ENCODE data around the gene ZBTB8OS. TPM values are rescaled to one million over a fixed set of nuclear protein-coding genes. Genes with fewer than 3 reads are reported as not detected.
"Not testable (repeated sequence)": the region's sequence is repeated elsewhere in the genome, so short reads cannot be mapped to it uniquely, and the experiment has no call there.

The ZBTB8OS gene
- total RNA-seq, 5 donors from 2014 or later (not counting 1 experiment from before 2014, with no cell fraction given) = 34.6 to 53.3 (median 42.7) TPM

DNA sequence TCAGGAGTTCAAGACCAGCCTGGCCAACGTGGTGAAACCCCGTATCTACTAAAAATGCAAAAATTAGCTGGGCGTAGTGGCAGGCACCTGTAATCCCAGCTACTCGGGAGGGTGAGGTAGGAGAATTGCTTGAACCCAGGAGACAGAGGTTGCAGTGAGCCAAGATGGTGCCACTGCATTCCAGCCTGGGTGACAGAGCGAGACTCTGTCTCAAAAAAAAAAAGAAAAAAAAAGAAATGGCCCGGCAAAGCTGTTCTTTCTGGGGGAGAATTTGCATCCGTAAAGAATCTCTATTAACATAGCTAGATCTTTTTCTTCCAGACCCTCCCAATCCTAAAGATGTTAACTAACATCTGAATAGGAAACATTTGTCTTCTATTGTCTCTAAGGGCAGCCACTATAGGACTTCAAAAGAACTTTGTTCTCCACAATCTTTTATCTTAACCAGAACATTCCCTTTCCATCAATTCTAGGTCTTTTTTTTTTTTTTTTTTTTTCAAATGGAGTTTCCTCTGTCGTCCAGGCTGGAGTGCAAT is 8.0 kb downstream of the ZBTB8OS start:
- 97% methylated on average over 5 of the region's 8 CpGs for WGBS (ENCODE audit: insufficient coverage)
- not testable (repeated sequence) for H3K27ac ChIP-seq (ENCODE audit: low read length); H3K27me3 ChIP-seq (replicated peaks in 1 of 2; ENCODE audit: control insufficient read depth in 2 of 2, extremely low read depth in 1 of 2, insufficient read depth in 2 of 2, low read length in 1 of 2); H3K4me3 ChIP-seq (ENCODE audit: control insufficient read depth in 1 of 2, extremely low read depth in 1 of 2, low read length in 1 of 2); ATAC-seq (replicated peaks in 1 of 4); H3K4me1 ChIP-seq (ENCODE audit: control insufficient read depth in 1 of 2, extremely low read depth in 1 of 2, insufficient read depth in 2 of 2, low read length in 2 of 2); H3K27ac Mint-ChIP-seq; H3K4me3 Mint-ChIP-seq; H3K36me3 Mint-ChIP-seq; H3K9me3 ChIP-seq; DNase-seq; H3K9me3 Mint-ChIP-seq; H3K27me3 Mint-ChIP-seq
- peaks cover 0 to 12% of the 10 kb centered on the region in 2 donors for H3K36me3 ChIP-seq (ENCODE audit: control insufficient read depth in 2 of 2, extremely low read depth in 1 of 2, insufficient read depth in 1 of 2, low read length in 1 of 2)
- peaks cover 3 to 18% (median 15%) of the 10 kb centered on the region in 3 donors for H3K4me1 Mint-ChIP-seq
- ChIA-PET POLR2A (interaction anchor here in 1 of 2 donors (0.6 kb wide), 1 partner anchor 622 kb away, joined by 3 read pairs; no protein-coding TSS in a partner anchor), CTCF (interaction anchor here in 1 of 2 donors (0.7 kb wide), 1 partner anchor 240 kb away, joined by 3 read pairs; no protein-coding TSS in a partner anchor)

DNA sequence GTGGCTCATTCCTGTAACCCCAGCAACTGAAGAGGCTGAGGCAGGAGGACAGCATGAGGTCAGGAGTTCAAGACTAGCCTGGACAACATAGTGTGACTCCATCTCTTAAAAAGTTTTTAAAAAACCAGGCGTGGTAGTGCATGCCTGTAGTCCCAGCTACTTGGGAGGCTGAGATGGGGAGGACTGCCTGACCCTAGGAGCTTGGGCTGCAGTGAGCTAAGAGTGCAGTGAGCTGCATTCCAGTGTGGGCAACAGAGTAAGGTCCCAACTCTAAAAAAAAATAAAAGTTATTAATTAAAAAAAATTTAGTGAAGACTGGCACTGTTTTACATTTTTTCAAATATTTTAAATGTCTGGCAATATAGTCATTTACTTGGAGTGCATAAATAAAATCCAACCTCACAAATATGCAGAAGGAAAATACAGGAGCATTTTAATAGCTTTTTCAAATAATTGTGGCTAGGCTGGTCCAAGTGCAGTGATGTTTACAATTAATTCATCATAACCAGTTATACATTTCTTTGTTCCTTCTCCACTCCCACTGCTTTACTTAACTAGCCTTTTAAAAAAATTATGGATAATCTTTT is 10.8 kb downstream of the ZBTB8OS start:
- Mint-ChIP-seq H3K4me3 (no peak overlapping the region), H3K9me3 (no peaks in the 10 kb centered on the region), H3K4me1 (peaks cover 11 to 23% (median 14%) of the 10 kb centered on the region in 3 donors), H3K36me3 (peaks cover 9% of the 10 kb centered on the region), H3K27me3 (no peaks in the 10 kb centered on the region), H3K27ac (no peak overlapping the region)
- Histone ChIP-seq H3K27ac (ENCODE audit: low read length) (no peak overlapping the region), H3K4me1 (ENCODE audit: control insufficient read depth in 1 of 2, extremely low read depth in 1 of 2, insufficient read depth in 2 of 2, low read length in 2 of 2) (no peaks in the 10 kb centered on the region), H3K4me3 (ENCODE audit: control insufficient read depth in 1 of 2, extremely low read depth in 1 of 2, low read length in 1 of 2) (no peak overlapping the region), H3K9me3 (no peaks in the 10 kb centered on the region), H3K36me3 (ENCODE audit: control insufficient read depth in 2 of 2, extremely low read depth in 1 of 2, insufficient read depth in 1 of 2, low read length in 1 of 2) (peaks cover 0 to 6% of the 10 kb centered on the region in 2 donors), H3K27me3 (replicated peaks in 1 of 2; ENCODE audit: control insufficient read depth in 2 of 2, extremely low read depth in 1 of 2, insufficient read depth in 2 of 2, low read length in 1 of 2) (no peaks in the 10 kb centered on the region)
- CTCF ChIA-PET = no interaction called here
- ATAC-seq (replicated peaks in 1 of 4) (no peak), DNase-seq (no peak)
- 80% methylated on average over 1 of the region's 1 CpG for WGBS (ENCODE audit: insufficient coverage)
- POLR2A ChIA-PET = interaction anchor here in 1 of 2 donors (0.5 kb wide), 1 partner anchor 1921 kb away, joined by 4 read pairs; no protein-coding TSS in a partner anchor

DNA sequence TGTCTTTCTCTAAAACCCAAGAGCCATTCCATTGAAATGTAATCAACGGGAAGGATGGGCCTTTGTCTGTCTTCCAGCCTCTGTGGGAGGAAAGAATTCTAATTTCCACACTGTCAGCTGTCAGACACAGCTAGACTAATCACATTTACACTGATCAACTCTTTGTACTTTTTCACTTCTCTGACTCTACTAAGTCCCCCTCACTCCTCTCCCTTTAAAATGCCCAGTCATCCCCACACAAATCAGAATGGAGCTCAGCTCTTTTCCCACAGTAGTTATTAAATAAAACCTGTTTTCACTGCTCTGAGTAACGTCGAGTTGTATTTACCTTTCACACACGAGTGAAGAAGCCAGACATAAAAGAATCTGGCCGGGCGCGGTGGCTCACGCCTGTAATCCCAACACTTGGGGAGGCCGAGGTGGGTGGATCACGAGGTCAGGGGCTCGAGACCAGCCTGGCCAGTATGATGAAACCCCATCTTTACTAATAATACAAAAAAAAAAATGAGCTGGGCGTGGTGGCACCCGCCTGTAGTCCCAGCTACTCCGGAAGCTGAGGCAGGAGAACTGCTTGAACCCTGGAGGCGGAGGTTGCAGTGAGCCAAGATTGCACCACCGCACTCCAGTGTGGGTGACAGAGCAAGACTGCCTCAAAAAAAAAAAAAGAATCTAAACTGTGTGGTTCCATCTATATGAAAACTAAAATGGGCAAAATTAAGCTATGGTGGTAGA is 13.3 kb downstream of the ZBTB8OS start:
- no peak overlapping the region for H3K27ac Mint-ChIP-seq
- H3K36me3 Mint-ChIP-seq = peaks cover 27% of the 10 kb centered on the region

DNA sequence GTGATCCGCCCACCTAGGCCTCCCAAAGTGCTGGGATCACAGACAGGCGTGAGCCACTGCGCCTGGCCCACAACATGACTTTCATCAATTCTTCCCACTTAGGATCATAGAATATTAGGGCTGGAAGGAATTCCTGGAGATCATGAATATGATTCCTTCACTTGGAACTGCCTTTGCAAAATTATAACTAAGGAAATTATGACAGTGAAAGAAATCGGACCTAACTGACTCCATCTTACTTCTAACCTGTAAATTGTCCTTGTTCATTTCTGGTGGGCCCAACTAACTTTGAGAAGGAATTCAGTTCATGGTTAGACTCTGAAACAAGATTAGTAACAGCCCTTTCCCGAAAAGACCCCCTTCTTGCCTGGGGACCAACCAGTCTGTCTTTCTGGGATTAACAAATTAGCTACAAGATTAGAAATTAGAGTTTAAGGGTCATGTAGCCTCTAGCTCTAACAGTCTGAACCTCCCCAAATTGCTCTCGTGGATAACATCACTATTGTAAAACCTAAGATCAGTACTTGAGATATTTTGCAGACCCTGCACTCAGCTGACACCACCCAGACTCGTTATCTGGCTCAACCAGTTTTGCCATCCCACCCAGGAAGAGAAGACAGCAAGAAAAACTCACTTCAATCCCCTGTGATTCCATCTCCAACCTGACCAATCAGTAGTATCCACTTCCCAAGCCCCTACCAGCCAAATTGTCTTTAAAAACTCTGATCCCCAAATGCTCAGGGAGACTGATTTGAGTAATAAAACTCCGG is 14.7 kb downstream of the ZBTB8OS start:
- H3K4me1 Mint-ChIP-seq = peaks cover 11 to 23% (median 11%) of the 10 kb centered on the region in 3 donors
- ChIA-PET POLR2A (no interaction called here), CTCF (interaction anchor here in 1 of 2 donors (0.7 kb wide), 1 partner anchor 49 kb away, joined by 3 read pairs; no protein-coding TSS in a partner anchor)
- no peak for DNase-seq
- no peak for ATAC-seq (replicated peaks in 1 of 4)
- Histone ChIP-seq H3K27me3 (replicated peaks in 1 of 2; ENCODE audit: control insufficient read depth in 2 of 2, extremely low read depth in 1 of 2, insufficient read depth in 2 of 2, low read length in 1 of 2) (no peaks in the 10 kb centered on the region), H3K9me3 (no peaks in the 10 kb centered on the region), H3K4me3 (ENCODE audit: control insufficient read depth in 1 of 2, extremely low read depth in 1 of 2, low read length in 1 of 2) (no peak overlapping the region), H3K27ac (ENCODE audit: low read length) (no peak overlapping the region), H3K4me1 (ENCODE audit: control insufficient read depth in 1 of 2, extremely low read depth in 1 of 2, insufficient read depth in 2 of 2, low read length in 2 of 2) (no peaks in the 10 kb centered on the region), H3K36me3 (ENCODE audit: control insufficient read depth in 2 of 2, extremely low read depth in 1 of 2, insufficient read depth in 1 of 2, low read length in 1 of 2) (peaks cover 0 to 21% of the 10 kb centered on the region in 2 donors)
- WGBS (ENCODE audit: insufficient coverage) = 100% methylated on average over 4 of the region's 8 CpGs
- H3K4me3 Mint-ChIP-seq = no peak overlapping the region
- no peaks in the 10 kb centered on the region for H3K9me3 Mint-ChIP-seq
- H3K36me3 Mint-ChIP-seq = peaks cover 27% of the 10 kb centered on the region
- H3K27ac Mint-ChIP-seq = no peak overlapping the region
- no peaks in the 10 kb centered on the region for H3K27me3 Mint-ChIP-seq

More for the DNA sequence above, 13.3 kb downstream of the ZBTB8OS start:
- Mint-ChIP-seq H3K4me3 (no peak overlapping the region), H3K27me3 (no peaks in the 10 kb centered on the region), H3K4me1 (peaks cover 11 to 24% (median 13%) of the 10 kb centered on the region in 3 donors), H3K9me3 (no peaks in the 10 kb centered on the region)
- POLR2A ChIA-PET = interaction anchor here in 1 of 2 donors (0.6 kb wide), 2 partner anchors 16 to 135 kb away, joined by 4 to 6 read pairs; no protein-coding TSS in a partner anchor
- H3K4me1 ChIP-seq (ENCODE audit: control insufficient read depth in 1 of 2, extremely low read depth in 1 of 2, insufficient read depth in 2 of 2, low read length in 2 of 2) = no peaks in the 10 kb centered on the region
- WGBS (ENCODE audit: insufficient coverage) = 84% methylated on average over 12 of the region's 16 CpGs
- H3K4me3 ChIP-seq (ENCODE audit: control insufficient read depth in 1 of 2, extremely low read depth in 1 of 2, low read length in 1 of 2) = no peak overlapping the region
- CTCF ChIA-PET = no interaction called here
- H3K27me3 ChIP-seq (replicated peaks in 1 of 2; ENCODE audit: control insufficient read depth in 2 of 2, extremely low read depth in 1 of 2, insufficient read depth in 2 of 2, low read length in 1 of 2) = no peaks in the 10 kb centered on the region
- ATAC-seq (replicated peaks in 1 of 4) (no peak), DNase-seq (no peak)
- no peaks in the 10 kb centered on the region for H3K9me3 ChIP-seq
- H3K27ac ChIP-seq (ENCODE audit: low read length) = no peak overlapping the region
- H3K36me3 ChIP-seq (ENCODE audit: control insufficient read depth in 2 of 2, extremely low read depth in 1 of 2, insufficient read depth in 1 of 2, low read length in 1 of 2) = peaks cover 0 to 21% of the 10 kb centered on the region in 2 donors

DNA sequence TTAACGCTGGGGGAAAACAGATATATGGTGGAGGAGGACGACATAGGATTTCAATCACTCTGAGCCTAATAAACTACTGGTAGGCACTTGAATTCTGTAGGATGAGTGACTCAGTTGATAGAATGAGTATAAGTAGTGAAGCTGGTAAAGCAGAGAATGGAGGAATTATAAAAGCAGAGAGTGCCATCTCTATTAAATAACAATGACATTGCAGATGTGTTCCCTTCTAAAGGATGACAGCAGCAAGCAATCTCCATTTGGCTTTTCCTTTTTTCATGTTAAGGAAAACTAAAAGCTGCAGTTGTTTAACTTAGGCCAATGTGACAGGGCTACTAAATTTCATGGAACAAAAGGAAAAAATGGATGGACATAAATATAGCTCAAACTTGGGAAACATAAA is 17.5 kb downstream of the ZBTB8OS start:
- no peaks in the 10 kb centered on the region for H3K9me3 ChIP-seq
- H3K4me3 ChIP-seq (ENCODE audit: control insufficient read depth in 1 of 2, extremely low read depth in 1 of 2, low read length in 1 of 2) = no peak overlapping the region
- 77% methylated on average over 2 of the region's 2 CpGs for WGBS (ENCODE audit: insufficient coverage)
- no peaks in the 10 kb centered on the region for H3K27me3 ChIP-seq (replicated peaks in 1 of 2; ENCODE audit: control insufficient read depth in 2 of 2, extremely low read depth in 1 of 2, insufficient read depth in 2 of 2, low read length in 1 of 2)
- DNase-seq (no peak), ATAC-seq (replicated peaks in 1 of 4) (no peak)
- Mint-ChIP-seq H3K27me3 (no peaks in the 10 kb centered on the region), H3K9me3 (no peaks in the 10 kb centered on the region), H3K4me1 (peaks cover 11 to 23% (median 11%) of the 10 kb centered on the region in 3 donors), H3K27ac (no peak overlapping the region), H3K4me3 (no peak overlapping the region), H3K36me3 (peaks cover 27% of the 10 kb centered on the region)
- ChIA-PET CTCF (no interaction called here), POLR2A (no interaction called here)
- H3K36me3 ChIP-seq (ENCODE audit: control insufficient read depth in 2 of 2, extremely low read depth in 1 of 2, insufficient read depth in 1 of 2, low read length in 1 of 2) = peaks cover 0 to 25% of the 10 kb centered on the region in 2 donors
- H3K27ac ChIP-seq (ENCODE audit: low read length) = no peak overlapping the region
- H3K4me1 ChIP-seq (ENCODE audit: control insufficient read depth in 1 of 2, extremely low read depth in 1 of 2, insufficient read depth in 2 of 2, low read length in 2 of 2) = peaks cover 0 to 8% of the 10 kb centered on the region in 2 experiments

DNA sequence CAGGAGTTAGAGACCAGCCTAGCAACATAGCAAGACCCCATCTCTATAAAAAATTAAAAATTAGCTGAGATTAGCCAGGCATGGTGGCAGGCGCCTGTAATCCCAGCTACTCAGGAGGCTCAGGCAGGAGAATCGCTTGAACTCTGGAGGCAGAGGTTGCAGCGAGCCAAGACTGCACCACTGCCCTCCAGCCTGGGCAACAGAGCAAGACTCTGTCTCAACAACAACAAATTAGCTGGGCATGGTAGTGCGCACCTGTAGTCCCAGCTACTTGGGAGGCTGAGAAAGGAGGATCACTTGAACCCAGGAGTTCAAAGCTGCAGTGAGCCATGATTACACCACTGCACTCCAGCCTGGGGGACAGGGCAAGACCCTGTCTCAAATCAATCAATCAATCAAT is 20.2 kb downstream of the ZBTB8OS start:
- H3K4me1 ChIP-seq (ENCODE audit: control insufficient read depth in 1 of 2, extremely low read depth in 1 of 2, insufficient read depth in 2 of 2, low read length in 2 of 2) = peaks cover 0 to 11% of the 10 kb centered on the region in 2 experiments
- peaks cover 31% of the 10 kb centered on the region for H3K36me3 Mint-ChIP-seq
- H3K9me3 ChIP-seq; H3K27me3 ChIP-seq (replicated peaks in 1 of 2; ENCODE audit: control insufficient read depth in 2 of 2, extremely low read depth in 1 of 2, insufficient read depth in 2 of 2, low read length in 1 of 2); DNase-seq; H3K9me3 Mint-ChIP-seq; H3K27ac Mint-ChIP-seq; H3K27ac ChIP-seq (ENCODE audit: low read length); H3K4me3 ChIP-seq (ENCODE audit: control insufficient read depth in 1 of 2, extremely low read depth in 1 of 2, low read length in 1 of 2); H3K27me3 Mint-ChIP-seq; H3K4me3 Mint-ChIP-seq; ATAC-seq (replicated peaks in 1 of 4): not testable (repeated sequence)
- CTCF ChIA-PET = interaction anchor here in 1 of 2 donors (0.5 kb wide), 1 partner anchor 81 kb away, joined by 4 read pairs; no protein-coding TSS in a partner anchor
- 100% methylated on average over 2 of the region's 4 CpGs for WGBS (ENCODE audit: insufficient coverage)
- POLR2A ChIA-PET = interaction anchor here in 1 of 2 donors (0.6 kb wide), 1 partner anchor 12 kb away, joined by 3 read pairs; no protein-coding TSS in a partner anchor
- peaks cover 0 to 34% of the 10 kb centered on the region in 2 donors for H3K36me3 ChIP-seq (ENCODE audit: control insufficient read depth in 2 of 2, extremely low read depth in 1 of 2, insufficient read depth in 1 of 2, low read length in 1 of 2)
- H3K4me1 Mint-ChIP-seq = peaks cover 8 to 19% (median 12%) of the 10 kb centered on the region in 3 donors
